HCT116 (cell line): ENCODE results near the gene PKMYT1. TPM values are rescaled to one million over a fixed set of nuclear protein-coding genes. Genes with fewer than 3 reads are reported as not detected.

Source experiments
- ATAC-seq: fragments of 200-7000 bp; cut with Tn5 transposase; 2 replicates; pipeline ENCODE4 v1.9.1; 2020; ENCODE audit warnings: mild to moderate bottlenecking, moderate library complexity
- BruUV-seq: library from RNA; stranded (reverse); fragments of 400-500 nt; replicated peaks from 2 replicates; lab custom pipeline; 2021; lab: Mats Ljungman, UMichigan
- CTCF ChIA-PET: fragments of 300-600 bp; sonication (Branson Sonifier 250); formaldehyde crosslinking; loops from one replicate; lab custom pipeline; 2021; ENCODE audit warnings: antibody characterized with exemption; lab: Charles Lee
- POLR2A ChIA-PET: fragments of 300-600, 350-600 bp; sonication (Branson Sonifier 250); formaldehyde crosslinking; loops from one replicate; lab custom pipeline; 2021; ENCODE audit warnings: antibody characterized with exemption; lab: Charles Lee
- RAD21 ChIA-PET, 2 experiments: fragments of 300-600 bp; sonication (Branson Sonifier 250); formaldehyde crosslinking; loops; one replicate each; lab custom pipeline; 2023; ENCODE audit warnings: low total read pairs in 2 of 2; ENCODE audit not compliant: uncharacterized antibody in 2 of 2, unreplicated experiment in 2 of 2, low non-redundant PET in 1 of 2; lab: Charles Lee
- DNase-seq: peaks from one replicate; pipeline ENCODE4 v3.0.0-alpha.2; 2010; ENCODE audit warnings: low read depth, low spot score
- H2AFZ ChIP-seq: fragments of 200-600 bp; shearing (Covaris generic), sonication (generic); 2 replicates; pipeline ENCODE4 v1.6.1; 2017; ENCODE audit warnings: low read depth, mixed run types, mixed read lengths, antibody characterized with exemption, low read length; ENCODE audit not compliant: poor library complexity, severe bottlenecking
- H3K27ac ChIP-seq: 2 replicates; pipeline ENCODE4 v1.5.1; 2012; ENCODE audit warnings: low read depth, low read length
- H3K27me3 ChIP-seq: fragments of 200-600 bp; sonication (generic); 2 replicates; pipeline ENCODE4 v1.6.1; 2016; ENCODE audit warnings: mixed run types, low read length, mixed read lengths; ENCODE audit not compliant: insufficient read depth
- H3K36me3 ChIP-seq, 2 experiments: fragments of 200-500 bp in 1 of 2; fragments of 200-600 bp in 1 of 2; sonication (Bioruptor generic) in 1 of 2; sonication (generic) in 1 of 2; 2 replicates each; pipeline versions ENCODE4 v1.5.1 to v1.6.1; 2014 to 2016; ENCODE audit warnings: low read length in 2 of 2, inconsistent platforms in 1 of 2, mixed read lengths in 1 of 2, mixed run types in 1 of 2; ENCODE audit not compliant: insufficient read depth in 2 of 2, control insufficient read depth in 1 of 2
- H3K4me1 ChIP-seq, 2 experiments: fragments of 200-600 bp in 1 of 2; sonication (generic) in 1 of 2; 2 replicates each; pipeline versions ENCODE4 v1.5.1 to v1.6.1; 2012 to 2017; ENCODE audit warnings: low read length in 2 of 2, inconsistent platforms in 1 of 2, mild to moderate bottlenecking in 1 of 2, mixed read lengths in 1 of 2, mixed run types in 1 of 2, moderate library complexity in 1 of 2; ENCODE audit not compliant: insufficient read depth in 2 of 2, control insufficient read depth in 1 of 2
- H3K4me2 ChIP-seq: fragments of 200-600 bp; sonication (generic); 2 replicates; pipeline ENCODE4 v1.6.1; 2017; ENCODE audit warnings: mixed run types, low read length, mixed read lengths
- H3K4me3 ChIP-seq, 2 experiments: fragments of 200-600 bp in 1 of 2; sonication (generic) in 1 of 2; replicated peaks in 1 of 2; 2 replicates each; pipeline ENCODE4 v1.5.1; 2011 to 2016; ENCODE audit warnings: low read length in 2 of 2, control low read depth in 1 of 2, low read depth in 1 of 2, mild to moderate bottlenecking in 1 of 2, mixed read lengths in 1 of 2, mixed run types in 1 of 2
- H3K79me2 ChIP-seq: fragments of 200-600 bp; sonication (generic); 2 replicates; pipeline ENCODE4 v1.6.1; 2017; ENCODE audit warnings: mild to moderate bottlenecking, mixed run types, low read length, moderate library complexity, mixed read lengths; ENCODE audit not compliant: insufficient read depth
- H3K9ac ChIP-seq: fragments of 200-600 bp; sonication (generic); 2 replicates; pipeline ENCODE4 v1.6.1; 2016; ENCODE audit warnings: low read length, mixed read lengths
- H3K9me2 ChIP-seq: fragments of 200-600 bp; sonication (generic), shearing (Covaris generic); 2 replicates; pipeline ENCODE4 v1.6.1; 2017; ENCODE audit warnings: mixed run types, mild to moderate bottlenecking, moderate library complexity; ENCODE audit not compliant: insufficient read depth
- H3K9me3 ChIP-seq, 2 experiments: fragments of 200-500 bp in 1 of 2; fragments of 200-600 bp in 1 of 2; sonication (Bioruptor generic) in 1 of 2; sonication (generic) in 1 of 2; 2 replicates each; pipeline ENCODE4 v1.6.1; 2014 to 2017; ENCODE audit warnings: low read length in 2 of 2, mixed read lengths in 2 of 2, inconsistent platforms in 1 of 2, low read depth in 1 of 2, mild to moderate bottlenecking in 1 of 2, mixed run types in 1 of 2, moderate library complexity in 1 of 2; ENCODE audit not compliant: control insufficient read depth in 1 of 2, insufficient read depth in 1 of 2
- H4K20me1 ChIP-seq: fragments of 200-600 bp; sonication (generic), shearing (Covaris generic); 2 replicates; pipeline ENCODE4 v1.6.1; 2017; ENCODE audit warnings: mixed run types, mild to moderate bottlenecking, moderate library complexity; ENCODE audit not compliant: insufficient read depth
- ATF3 ChIP-seq: IDR thresholded peaks from 2 replicates; pipeline ENCODE4 v1.6.1; 2012
- CBX3 ChIP-seq: IDR thresholded peaks from 2 replicates; pipeline ENCODE4 v1.6.1; 2012; ENCODE audit warnings: low read depth
- ELF1 ChIP-seq: IDR thresholded peaks from 2 replicates; pipeline ENCODE4 v1.6.1; 2012; ENCODE audit warnings: low read depth, borderline replicate concordance
- EZH2 ChIP-seq: fragments of 200-600 bp; sonication (generic); IDR thresholded peaks from 2 replicates; pipeline ENCODE4 v1.6.1; 2017; ENCODE audit warnings: antibody characterized with exemption, mixed run types
- FOSL1 ChIP-seq: IDR thresholded peaks from 2 replicates; pipeline ENCODE4 v1.6.1; 2012; ENCODE audit warnings: low read depth
- REST ChIP-seq: IDR thresholded peaks from 2 replicates; pipeline ENCODE4 v1.6.1; 2012; ENCODE audit warnings: low read depth
- intact Hi-C: fragments of 100-400 bp; cut with micrococcal nuclease; formaldehyde crosslinking; loops from 2 replicates; pipeline ENCODE4 v1.10.0; 2022
- total RNA-seq: library from RNA; stranded (reverse); gene quantifications from one replicate; pipeline ENCODE4 v1.2.1, GENCODE V29; 2021; ENCODE audit not compliant: unreplicated experiment

Gene PKMYT1
- total RNA-seq, 1 experiment from 2014 or later: 104 TPM

DNA sequence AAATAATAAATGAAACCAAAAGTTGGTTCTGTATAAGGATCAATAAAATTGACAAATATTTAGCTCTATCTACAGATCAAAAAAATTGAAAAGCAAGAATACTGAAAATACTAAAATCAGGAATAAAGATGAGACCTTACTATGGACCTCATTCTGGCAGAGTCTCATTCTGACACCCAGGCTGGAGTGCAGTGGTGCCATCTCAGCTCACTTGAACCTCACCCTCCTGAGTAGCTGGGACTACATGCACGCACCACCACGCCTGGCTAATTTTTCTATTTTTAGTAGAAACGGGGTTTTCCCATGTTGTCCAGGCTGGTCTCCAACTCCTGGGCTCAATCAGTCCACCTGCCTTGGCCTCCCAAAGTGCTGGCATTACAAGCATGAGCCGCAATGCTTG lies 38.2 kb downstream of the PKMYT1 start (continued):
- TF ChIP-seq ELF1: no peak
- TF ChIP-seq EZH2: no peak
- TF ChIP-seq, all 23 proteins: peak for 0

DNA sequence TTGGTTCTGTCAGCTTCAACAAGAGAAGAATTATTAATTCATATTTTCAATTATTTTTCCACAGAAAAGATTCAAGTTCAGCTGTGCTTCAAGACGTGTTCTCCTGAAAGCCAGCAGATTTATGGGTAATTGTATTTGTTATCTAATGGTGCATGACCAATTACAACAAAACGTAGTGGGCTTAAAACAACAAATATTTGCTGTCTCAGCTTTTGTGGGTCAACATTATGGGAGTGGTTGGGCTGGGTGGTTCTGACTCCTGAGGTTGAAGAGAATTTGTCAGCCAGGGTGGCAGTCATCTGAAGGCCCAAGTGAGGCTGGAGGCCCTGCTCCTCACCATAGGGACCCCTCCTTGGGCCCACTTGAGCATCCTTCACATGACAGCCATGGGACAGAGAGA lies 40.3 kb downstream of the PKMYT1 start:
- POLR2A ChIA-PET: no interaction called here
- Histone ChIP-seq H3K27ac (no peak overlapping the region), H3K9me2 (no peaks in the 10 kb centered on the region), H3K9me3 (no peaks in the 10 kb centered on the region), H3K36me3 (peaks cover 16 to 22% of the 10 kb centered on the region in 2 experiments), H4K20me1 (no peaks in the 10 kb centered on the region), H3K4me2 (no peak overlapping the region), H3K4me3 (no peak overlapping the region), H3K79me2 (no peaks in the 10 kb centered on the region), H2AFZ (no peak overlapping the region), H3K27me3 (no peaks in the 10 kb centered on the region), H3K4me1 (no peaks in the 10 kb centered on the region), H3K9ac (no peak overlapping the region)
- no peak for ATAC-seq
- intact Hi-C loops: no loop called here
- CTCF ChIA-PET: interaction anchor here (2.6 kb wide), 1 partner anchor 13 kb away, joined by 13 read pairs; no protein-coding TSS in a partner anchor
- DNase-seq: no peak
- RAD21 ChIA-PET: no interaction called here
- TF ChIP-seq REST: no peak
- TF ChIP-seq ATF3: no peak
- TF ChIP-seq CBX3: no peak
- no peak for TF ChIP-seq FOSL1
- BruUV-seq: no TSS peak
